HEK293 (cell line): ENCODE measurements around the gene CD101.

Experiments used
- CTCF ChIA-PET: fragments of 350-600 bp; formaldehyde crosslinking; extraction: SDS; loops from one replicate; lab custom pipeline; 2021; ENCODE audit warnings: antibody characterized with exemption; lab: Yijun Ruan, JAX
- POLR2A ChIA-PET: fragments of 300-600 bp; formaldehyde crosslinking; extraction: SDS; loops from one replicate; lab custom pipeline; 2020; ENCODE audit warnings: antibody characterized with exemption, inconsistent platforms; lab: Yijun Ruan, JAX
- H3K27ac ChIP-seq: fragments of 200-500 bp; sonication (Bioruptor generic); 2 replicates; pipeline ENCODE4 v1.5.1; 2014; ENCODE audit warnings: low read depth, low read length, control low read depth, inconsistent platforms; ENCODE audit errors: extremely low read depth
- H3K36me3 ChIP-seq, 2 experiments: fragments of 200-500 bp in 1 of 2; sonication (Bioruptor generic) in 1 of 2; 1 replicate in 1 of 2; 2 replicates in 1 of 2; pipeline ENCODE4 v1.5.1; 2014 to 2017; ENCODE audit warnings: inconsistent platforms in 2 of 2, low read length in 2 of 2; ENCODE audit not compliant: control insufficient read depth in 2 of 2, insufficient read depth in 1 of 2
- H3K4me1 ChIP-seq: fragments of 200-500 bp; sonication (Bioruptor generic); 2 replicates; pipeline ENCODE4 v1.5.1; 2014; ENCODE audit warnings: mild to moderate bottlenecking, low read length, inconsistent platforms; ENCODE audit not compliant: control insufficient read depth, insufficient read depth
- H3K4me3 ChIP-seq: 2 replicates; pipeline ENCODE4 v1.5.1; 2011; ENCODE audit warnings: low read depth, mild to moderate bottlenecking, control low read depth, low read length, moderate library complexity
- H3K9me3 ChIP-seq: fragments of 200-500 bp; sonication (Bioruptor generic); 2 replicates; pipeline ENCODE4 v1.5.1; 2014; ENCODE audit warnings: low read depth, low read length, inconsistent platforms; ENCODE audit not compliant: control insufficient read depth, insufficient read depth
- BCL11A ChIP-seq: fragments of 450-650 bp; formaldehyde crosslinking; IDR thresholded peaks from 2 replicates; pipeline ENCODE4 v1.5.1; 2016; ENCODE audit warnings: low read depth, missing biosample characterization, missing genetic modification characterization
- HOXA7 ChIP-seq: sonication (generic); formaldehyde crosslinking; IDR thresholded peaks from 2 replicates; pipeline ENCODE4 v1.8.1; 2022; ENCODE audit warnings: missing genetic modification reagents, borderline replicate concordance
- HOXD13 ChIP-seq: sonication (generic); formaldehyde crosslinking; IDR thresholded peaks from 2 replicates; pipeline ENCODE4 v1.8.0; 2022; ENCODE audit warnings: missing genetic modification reagents, borderline replicate concordance
- KLF17 ChIP-seq: fragments of 450-650 bp; formaldehyde crosslinking; IDR thresholded peaks from 2 replicates; pipeline ENCODE4 v1.5.1; 2016; ENCODE audit warnings: missing biosample characterization, missing genetic modification characterization
- SCRT2 ChIP-seq: fragments of 450-650 bp; formaldehyde crosslinking; IDR thresholded peaks from 2 replicates; pipeline ENCODE4 v1.5.1; 2016; ENCODE audit warnings: missing biosample characterization, missing genetic modification characterization
- SP7 ChIP-seq: fragments of 450-650 bp; formaldehyde crosslinking; IDR thresholded peaks from 2 replicates; pipeline ENCODE4 v1.5.1; 2016; ENCODE audit warnings: missing biosample characterization, missing genetic modification characterization
- ZFP3 ChIP-seq: fragments of 450-650 bp; formaldehyde crosslinking; IDR thresholded peaks from 2 replicates; pipeline ENCODE4 v1.5.1; 2016; ENCODE audit warnings: low read depth, missing biosample characterization, missing genetic modification characterization
- ZNF10 ChIP-seq: fragments of 450-650 bp; formaldehyde crosslinking; IDR thresholded peaks from 2 replicates; pipeline ENCODE4 v1.5.1; 2017; ENCODE audit warnings: missing biosample characterization, missing genetic modification characterization
- ZNF121 ChIP-seq: fragments of 450-650 bp; formaldehyde crosslinking; IDR thresholded peaks from 2 replicates; pipeline ENCODE4 v1.5.1; 2016; ENCODE audit warnings: missing biosample characterization, missing genetic modification characterization
- ZNF239 ChIP-seq: fragments of 450-650 bp; formaldehyde crosslinking; IDR thresholded peaks from 2 replicates; pipeline ENCODE4 v1.5.1; 2016; ENCODE audit warnings: missing biosample characterization, missing genetic modification characterization
- ZNF350 ChIP-seq: fragments of 450-650 bp; formaldehyde crosslinking; IDR thresholded peaks from 2 replicates; pipeline ENCODE4 v1.5.0; 2017; ENCODE audit warnings: missing biosample characterization, mild to moderate bottlenecking, missing genetic modification characterization
- ZNF561 ChIP-seq: fragments of 450-650 bp; IDR thresholded peaks from 2 replicates; pipeline ENCODE4 v1.5.1; 2018; ENCODE audit warnings: missing biosample characterization, missing genetic modification characterization, borderline replicate concordance
- ZNF639 ChIP-seq: fragments of 450-650 bp; formaldehyde crosslinking; IDR thresholded peaks from 2 replicates; pipeline ENCODE4 v1.5.1; 2016; ENCODE audit warnings: missing biosample characterization, missing genetic modification characterization
- ZNF658 ChIP-seq: fragments of 450-650 bp; formaldehyde crosslinking; IDR thresholded peaks from 2 replicates; pipeline ENCODE4; 2016; ENCODE audit warnings: missing biosample characterization, missing genetic modification characterization
- ZNF664 ChIP-seq: fragments of 450-650 bp; formaldehyde crosslinking; IDR thresholded peaks from 2 replicates; pipeline ENCODE4 v1.5.1; 2016; ENCODE audit warnings: missing biosample characterization, missing genetic modification characterization
- ZSCAN16 ChIP-seq: fragments of 450-650 bp; formaldehyde crosslinking; IDR thresholded peaks from 2 replicates; pipeline ENCODE4 v1.5.1; 2016; ENCODE audit warnings: missing biosample characterization, missing genetic modification characterization
- ZSCAN23 ChIP-seq: fragments of 450-650 bp; formaldehyde crosslinking; IDR thresholded peaks from 2 replicates; pipeline ENCODE4 v1.5.1; 2016; ENCODE audit warnings: missing biosample characterization, missing genetic modification characterization
- TF ChIP-seq, protein P1 (sequence below): fragments of 450-650 bp; formaldehyde crosslinking; IDR thresholded peaks from 2 replicates; pipeline ENCODE4 v1.5.1; 2016; ENCODE audit warnings: missing biosample characterization, missing genetic modification characterization
- TF ChIP-seq, protein P2 (sequence below): fragments of 450-650 bp; formaldehyde crosslinking; IDR thresholded peaks from 2 replicates; pipeline ENCODE4 v1.5.1; 2017; ENCODE audit warnings: missing biosample characterization, missing genetic modification characterization
- TF ChIP-seq, protein P3 (sequence below): fragments of 450-650 bp; formaldehyde crosslinking; IDR thresholded peaks from 2 replicates; pipeline ENCODE4 v1.5.1; 2016; ENCODE audit warnings: missing biosample characterization, missing genetic modification characterization
- TF ChIP-seq, protein P4 (sequence below): fragments of 450-650 bp; formaldehyde crosslinking; IDR thresholded peaks from 2 replicates; pipeline ENCODE4 v1.5.1; 2016; ENCODE audit warnings: missing biosample characterization, missing genetic modification characterization

Gene CD101

GRCh38 chr1:117025568-117025967 lies 24.0 kb downstream of the CD101 start:
- TF ChIP-seq ZFP3 (tag by site-specific recombination) (no peak), ZNF658 (tag by site-specific recombination) (no peak), ZNF10 (tag by site-specific recombination) (no peak), KLF17 (tag by site-specific recombination) (no peak), SCRT2 (tag by site-specific recombination) (no peak), ZNF561 (tag by site-specific recombination) (no peak), ZNF350 (tag by site-specific recombination) (no peak), ZNF239 (tag by site-specific recombination) (no peak), ZSCAN16 (tag by site-specific recombination) (no peak), HOXA7 (CRISPR knock-in tag) (no peak), ZNF121 (tag by site-specific recombination) (no peak), BCL11A (tag by site-specific recombination) (no peak), SP7 (tag by site-specific recombination) (no peak), HOXD13 (no peak), ZNF664 (tag by site-specific recombination) (no peak), ZNF639 (no peak), ZSCAN23 (tag by site-specific recombination) (no peak)
- TF ChIP-seq, protein P1, sequence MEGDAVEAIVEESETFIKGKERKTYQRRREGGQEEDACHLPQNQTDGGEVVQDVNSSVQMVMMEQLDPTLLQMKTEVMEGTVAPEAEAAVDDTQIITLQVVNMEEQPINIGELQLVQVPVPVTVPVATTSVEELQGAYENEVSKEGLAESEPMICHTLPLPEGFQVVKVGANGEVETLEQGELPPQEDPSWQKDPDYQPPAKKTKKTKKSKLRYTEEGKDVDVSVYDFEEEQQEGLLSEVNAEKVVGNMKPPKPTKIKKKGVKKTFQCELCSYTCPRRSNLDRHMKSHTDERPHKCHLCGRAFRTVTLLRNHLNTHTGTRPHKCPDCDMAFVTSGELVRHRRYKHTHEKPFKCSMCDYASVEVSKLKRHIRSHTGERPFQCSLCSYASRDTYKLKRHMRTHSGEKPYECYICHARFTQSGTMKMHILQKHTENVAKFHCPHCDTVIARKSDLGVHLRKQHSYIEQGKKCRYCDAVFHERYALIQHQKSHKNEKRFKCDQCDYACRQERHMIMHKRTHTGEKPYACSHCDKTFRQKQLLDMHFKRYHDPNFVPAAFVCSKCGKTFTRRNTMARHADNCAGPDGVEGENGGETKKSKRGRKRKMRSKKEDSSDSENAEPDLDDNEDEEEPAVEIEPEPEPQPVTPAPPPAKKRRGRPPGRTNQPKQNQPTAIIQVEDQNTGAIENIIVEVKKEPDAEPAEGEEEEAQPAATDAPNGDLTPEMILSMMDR = no peak
- TF ChIP-seq, protein P2, sequence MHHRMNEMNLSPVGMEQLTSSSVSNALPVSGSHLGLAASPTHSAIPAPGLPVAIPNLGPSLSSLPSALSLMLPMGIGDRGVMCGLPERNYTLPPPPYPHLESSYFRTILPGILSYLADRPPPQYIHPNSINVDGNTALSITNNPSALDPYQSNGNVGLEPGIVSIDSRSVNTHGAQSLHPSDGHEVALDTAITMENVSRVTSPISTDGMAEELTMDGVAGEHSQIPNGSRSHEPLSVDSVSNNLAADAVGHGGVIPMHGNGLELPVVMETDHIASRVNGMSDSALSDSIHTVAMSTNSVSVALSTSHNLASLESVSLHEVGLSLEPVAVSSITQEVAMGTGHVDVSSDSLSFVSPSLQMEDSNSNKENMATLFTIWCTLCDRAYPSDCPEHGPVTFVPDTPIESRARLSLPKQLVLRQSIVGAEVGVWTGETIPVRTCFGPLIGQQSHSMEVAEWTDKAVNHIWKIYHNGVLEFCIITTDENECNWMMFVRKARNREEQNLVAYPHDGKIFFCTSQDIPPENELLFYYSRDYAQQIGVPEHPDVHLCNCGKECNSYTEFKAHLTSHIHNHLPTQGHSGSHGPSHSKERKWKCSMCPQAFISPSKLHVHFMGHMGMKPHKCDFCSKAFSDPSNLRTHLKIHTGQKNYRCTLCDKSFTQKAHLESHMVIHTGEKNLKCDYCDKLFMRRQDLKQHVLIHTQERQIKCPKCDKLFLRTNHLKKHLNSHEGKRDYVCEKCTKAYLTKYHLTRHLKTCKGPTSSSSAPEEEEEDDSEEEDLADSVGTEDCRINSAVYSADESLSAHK = no peak
- TF ChIP-seq, protein P3, sequence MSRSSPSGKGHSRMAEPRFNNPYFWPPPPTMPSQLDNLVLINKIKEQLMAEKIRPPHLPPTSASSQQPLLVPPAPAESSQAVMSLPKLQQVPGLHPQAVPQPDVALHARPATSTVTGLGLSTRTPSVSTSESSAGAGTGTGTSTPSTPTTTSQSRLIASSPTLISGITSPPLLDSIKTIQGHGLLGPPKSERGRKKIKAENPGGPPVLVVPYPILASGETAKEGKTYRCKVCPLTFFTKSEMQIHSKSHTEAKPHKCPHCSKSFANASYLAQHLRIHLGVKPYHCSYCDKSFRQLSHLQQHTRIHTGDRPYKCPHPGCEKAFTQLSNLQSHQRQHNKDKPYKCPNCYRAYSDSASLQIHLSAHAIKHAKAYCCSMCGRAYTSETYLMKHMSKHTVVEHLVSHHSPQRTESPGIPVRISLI = no peak
- no peaks in the 10 kb centered on the region for H3K36me3 ChIP-seq
- no peaks in the 10 kb centered on the region for H3K4me1 ChIP-seq
- POLR2A ChIA-PET = no interaction called here
- H3K9me3 ChIP-seq = no peaks in the 10 kb centered on the region
- no peak overlapping the region for H3K27ac ChIP-seq
- CTCF ChIA-PET = interaction anchor here (0.6 kb wide), 1 partner anchor 451 kb away, joined by 4 read pairs; no protein-coding TSS in a partner anchor
- H3K4me3 ChIP-seq = no peak overlapping the region

- ChIA-PET POLR2A (no interaction called here), CTCF (interaction anchor here (1.0 kb wide), 1 partner anchor 102 kb away, joined by 4 read pairs; no protein-coding TSS in a partner anchor)
- H3K4me1 ChIP-seq = no peaks in the 10 kb centered on the region
- H3K9me3 ChIP-seq = no peaks in the 10 kb centered on the region
- TF ChIP-seq ZNF664 (tag by site-specific recombination) = no peak
- TF ChIP-seq, protein P4, sequence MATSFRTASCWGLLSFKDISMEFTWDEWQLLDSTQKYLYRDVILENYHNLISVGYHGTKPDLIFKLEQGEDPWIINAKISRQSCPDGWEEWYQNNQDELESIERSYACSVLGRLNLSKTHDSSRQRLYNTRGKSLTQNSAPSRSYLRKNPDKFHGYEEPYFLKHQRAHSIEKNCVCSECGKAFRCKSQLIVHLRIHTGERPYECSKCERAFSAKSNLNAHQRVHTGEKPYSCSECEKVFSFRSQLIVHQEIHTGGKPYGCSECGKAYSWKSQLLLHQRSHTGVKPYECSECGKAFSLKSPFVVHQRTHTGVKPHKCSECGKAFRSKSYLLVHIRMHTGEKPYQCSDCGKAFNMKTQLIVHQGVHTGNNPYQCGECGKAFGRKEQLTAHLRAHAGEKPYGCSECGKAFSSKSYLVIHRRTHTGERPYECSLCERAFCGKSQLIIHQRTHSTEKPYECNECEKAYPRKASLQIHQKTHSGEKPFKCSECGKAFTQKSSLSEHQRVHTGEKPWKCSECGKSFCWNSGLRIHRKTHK = no peak
- TF ChIP-seq, protein P2 = no peak
- H3K27ac ChIP-seq = no peak overlapping the region
- H3K4me3 ChIP-seq = no peak overlapping the region
- H3K36me3 ChIP-seq = no peaks in the 10 kb centered on the region
Measured at GRCh38 chr1:117026361-117026760, 24.8 kb downstream of the CD101 start.
